Measurements from ENCODE around the gene SPATA24.
"Not testable (repeated sequence)": the region's sequence is repeated elsewhere in the genome, so short reads cannot be mapped to it uniquely, and the experiment has no call there.

SPATA24 gene

GRCh38 chr5:139382807-139383206, 21.1 kb downstream of the SPATA24 start:
- no peak for DNase-seq

- DNase-seq = no peak
These were observed 21.8 kb downstream of the SPATA24 start for GRCh38 chr5:139381837-139382761.

- DNase-seq = no peak
These were observed 24.1 kb downstream of the SPATA24 start for GRCh38 chr5:139379626-139380449.

GRCh38 chr5:139378941-139379361, 24.9 kb downstream of the SPATA24 start:
- DNase-seq = no peak

- no peak for DNase-seq
These were observed 25.6 kb downstream of the SPATA24 start for GRCh38 chr5:139378101-139378825.

GRCh38 chr5:139377226-139377625, 26.7 kb downstream of the SPATA24 start:
- no peak for DNase-seq

- no peak for DNase-seq
These were observed 27.5 kb downstream of the SPATA24 start for GRCh38 chr5:139376364-139376763.

- no peak for DNase-seq
These were observed 29.0 kb downstream of the SPATA24 start for GRCh38 chr5:139374909-139375308.

GRCh38 chr5:139371482-139372435, 32.1 kb downstream of the SPATA24 start:
- no peak for DNase-seq

- DNase-seq = no peak
These were observed 34.7 kb downstream of the SPATA24 start for GRCh38 chr5:139369181-139369580.

- no peak for DNase-seq
These were observed 35.3 kb downstream of the SPATA24 start for GRCh38 chr5:139368613-139369012.

- DNase-seq = no peak
These were observed 39.4 kb downstream of the SPATA24 start for GRCh38 chr5:139364466-139364865.

GRCh38 chr5:139363937-139364336, 40.0 kb downstream of the SPATA24 start:
- no peak for DNase-seq

- no peak for DNase-seq
These were observed 42.0 kb downstream of the SPATA24 start for GRCh38 chr5:139361835-139362429.

- DNase-seq = no peak
These were observed 43.5 kb downstream of the SPATA24 start for GRCh38 chr5:139360384-139360783.

- no peak for DNase-seq
These were observed 45.8 kb downstream of the SPATA24 start for GRCh38 chr5:139358064-139358463.

GRCh38 chr5:139355900-139356299, 48.0 kb downstream of the SPATA24 start:
- not testable (repeated sequence) for DNase-seq

- no peak for DNase-seq
These were observed 49.7 kb downstream of the SPATA24 start for GRCh38 chr5:139354186-139354585.

GRCh38 chr5:139347863-139348262, 56.0 kb downstream of the SPATA24 start:
- DNase-seq = not testable (repeated sequence)
